ENCODE measurements around the gene SPIRE1.

DNA sequence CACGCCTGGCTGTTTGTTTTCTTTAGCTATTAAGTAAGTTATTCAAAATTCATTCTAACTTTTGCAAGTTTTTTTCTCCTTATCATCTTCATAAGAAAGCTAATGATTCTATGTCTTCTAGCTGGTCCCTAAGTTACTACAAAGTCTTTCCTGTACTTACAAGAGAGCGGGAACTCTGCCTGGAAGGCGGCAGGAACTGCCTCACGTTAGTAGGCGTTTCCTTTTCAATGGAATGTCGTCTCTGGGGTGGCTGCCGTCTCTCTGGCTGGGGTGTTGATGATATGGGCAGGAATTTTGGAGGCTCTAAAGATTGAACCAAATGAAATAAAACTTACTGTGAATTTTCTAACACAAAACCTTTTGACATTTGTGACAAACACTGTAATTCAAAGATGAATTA lies 194.7 kb downstream of the SPIRE1 start:
- TF ChIP-seq, protein P1, sequence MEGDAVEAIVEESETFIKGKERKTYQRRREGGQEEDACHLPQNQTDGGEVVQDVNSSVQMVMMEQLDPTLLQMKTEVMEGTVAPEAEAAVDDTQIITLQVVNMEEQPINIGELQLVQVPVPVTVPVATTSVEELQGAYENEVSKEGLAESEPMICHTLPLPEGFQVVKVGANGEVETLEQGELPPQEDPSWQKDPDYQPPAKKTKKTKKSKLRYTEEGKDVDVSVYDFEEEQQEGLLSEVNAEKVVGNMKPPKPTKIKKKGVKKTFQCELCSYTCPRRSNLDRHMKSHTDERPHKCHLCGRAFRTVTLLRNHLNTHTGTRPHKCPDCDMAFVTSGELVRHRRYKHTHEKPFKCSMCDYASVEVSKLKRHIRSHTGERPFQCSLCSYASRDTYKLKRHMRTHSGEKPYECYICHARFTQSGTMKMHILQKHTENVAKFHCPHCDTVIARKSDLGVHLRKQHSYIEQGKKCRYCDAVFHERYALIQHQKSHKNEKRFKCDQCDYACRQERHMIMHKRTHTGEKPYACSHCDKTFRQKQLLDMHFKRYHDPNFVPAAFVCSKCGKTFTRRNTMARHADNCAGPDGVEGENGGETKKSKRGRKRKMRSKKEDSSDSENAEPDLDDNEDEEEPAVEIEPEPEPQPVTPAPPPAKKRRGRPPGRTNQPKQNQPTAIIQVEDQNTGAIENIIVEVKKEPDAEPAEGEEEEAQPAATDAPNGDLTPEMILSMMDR (IDR thresholded peaks at IDR 0.05): no peak
- TF ChIP-seq POLR2AphosphoS5 (IDR thresholded peaks at IDR 0.05): no peak
